A549 (cell line): Measurements from ENCODE around the gene JARID2.

Experiments used
- EP300 ChIP-seq, 2 experiments: fragments of >200 bp; sonication (Bioruptor Twin); formaldehyde crosslinking; IDR thresholded peaks; 2 replicates in 1 of 2; 3 replicates in 1 of 2; pipeline ENCODE4 v1.6.1; 2016 to 2017
- GATA3 ChIP-seq: IDR thresholded peaks from 2 replicates; pipeline ENCODE4 v1.6.1; 2012; ENCODE audit warnings: borderline replicate concordance
- MAFK ChIP-seq: fragments of 450-650 bp; IDR thresholded peaks from 2 replicates; pipeline ENCODE4 v1.6.1; 2014; ENCODE audit not compliant: partially characterized antibody
- MYC ChIP-seq: IDR thresholded peaks from 2 replicates; pipeline ENCODE4 v1.6.1; 2012; ENCODE audit warnings: mild to moderate bottlenecking, inconsistent platforms, low read length, improper control_type of control experiment, borderline replicate concordance
- NFE2L2 ChIP-seq: fragments of 150-350 bp; conservative IDR thresholded peaks from 2 replicates; pipeline ENCODE4 v1.6.1; 2014; ENCODE audit warnings: low read length
- POLR2A ChIP-seq: IDR thresholded peaks from 2 replicates; pipeline ENCODE4 v1.6.1; 2012; ENCODE audit warnings: mild to moderate bottlenecking, low read length
- RAD21 ChIP-seq, 2 experiments: fragments of >200 bp in 1 of 2; sonication (Bioruptor Twin) in 1 of 2; formaldehyde crosslinking in 1 of 2; IDR thresholded peaks in 1 of 2; conservative IDR thresholded peaks in 1 of 2; 2 replicates in 1 of 2; 3 replicates in 1 of 2; pipeline ENCODE4 v1.6.1; 2012 to 2018; ENCODE audit warnings: inconsistent platforms in 1 of 2
- RFX5 ChIP-seq: fragments of 450-650 bp; IDR thresholded peaks from 2 replicates; pipeline ENCODE4 v1.7.1; 2014; ENCODE audit warnings: antibody characterized with exemption, mild to moderate bottlenecking, moderate library complexity
- SMC3 ChIP-seq: fragments of >200 bp; sonication (Bioruptor Twin); formaldehyde crosslinking; IDR thresholded peaks from 3 replicates; pipeline ENCODE4 v1.6.1; 2018; ENCODE audit warnings: inconsistent platforms
- TFCP2L1 ChIP-seq: fragments of 250-450 bp; sonication (Bioruptor Pico); IDR thresholded peaks from 2 replicates; pipeline ENCODE4 v1.5.0; 2021; ENCODE audit warnings: mild to moderate bottlenecking
- TF ChIP-seq, protein P1 (sequence below): fragments of 450-650 bp; IDR thresholded peaks from 2 replicates; pipeline ENCODE4 v1.6.1; 2014; ENCODE audit warnings: antibody characterized with exemption
- TF ChIP-seq, protein P2 (sequence below): fragments of >200 bp; sonication (Bioruptor Twin); formaldehyde crosslinking; IDR thresholded peaks from 3 replicates; pipeline ENCODE4 v1.5.1; 2016
- TF ChIP-seq, protein P3 (sequence below): IDR thresholded peaks from 2 replicates; pipeline ENCODE4 v1.6.1; 2012

DNA sequence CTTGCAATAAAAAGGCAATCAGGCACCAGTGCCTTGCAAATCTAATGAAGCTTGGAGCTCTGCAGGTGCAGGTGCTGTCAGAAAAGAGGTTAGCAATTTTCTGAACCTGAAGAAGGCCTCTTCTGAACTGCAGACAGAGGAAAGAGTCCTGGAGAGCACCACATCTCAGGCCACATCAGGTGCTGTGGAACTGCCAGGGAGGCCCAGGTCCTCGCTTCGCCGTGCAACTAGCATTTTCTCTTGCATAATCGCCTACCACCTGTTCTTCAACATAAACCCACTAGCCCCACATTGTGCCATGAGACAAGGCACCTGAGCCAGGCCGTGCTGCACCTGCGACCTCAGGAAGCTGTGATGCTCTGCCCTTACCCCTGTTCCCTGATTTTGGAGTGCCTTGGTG lies 229.4 kb downstream of the JARID2 start:
- no peak for TF ChIP-seq RAD21 (conservative IDR thresholded peaks at IDR 0.05 in 1 of 2, IDR thresholded peaks at IDR 0.05 in 1 of 2)
- TF ChIP-seq, protein P1, sequence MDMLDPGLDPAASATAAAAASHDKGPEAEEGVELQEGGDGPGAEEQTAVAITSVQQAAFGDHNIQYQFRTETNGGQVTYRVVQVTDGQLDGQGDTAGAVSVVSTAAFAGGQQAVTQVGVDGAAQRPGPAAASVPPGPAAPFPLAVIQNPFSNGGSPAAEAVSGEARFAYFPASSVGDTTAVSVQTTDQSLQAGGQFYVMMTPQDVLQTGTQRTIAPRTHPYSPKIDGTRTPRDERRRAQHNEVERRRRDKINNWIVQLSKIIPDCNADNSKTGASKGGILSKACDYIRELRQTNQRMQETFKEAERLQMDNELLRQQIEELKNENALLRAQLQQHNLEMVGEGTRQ, result no peak
- no peak for TF ChIP-seq NFE2L2
- TF ChIP-seq RFX5, result no peak
- TF ChIP-seq EP300 (IDR thresholded peaks at IDR 0.05), result no peak
- TF ChIP-seq, protein P2, sequence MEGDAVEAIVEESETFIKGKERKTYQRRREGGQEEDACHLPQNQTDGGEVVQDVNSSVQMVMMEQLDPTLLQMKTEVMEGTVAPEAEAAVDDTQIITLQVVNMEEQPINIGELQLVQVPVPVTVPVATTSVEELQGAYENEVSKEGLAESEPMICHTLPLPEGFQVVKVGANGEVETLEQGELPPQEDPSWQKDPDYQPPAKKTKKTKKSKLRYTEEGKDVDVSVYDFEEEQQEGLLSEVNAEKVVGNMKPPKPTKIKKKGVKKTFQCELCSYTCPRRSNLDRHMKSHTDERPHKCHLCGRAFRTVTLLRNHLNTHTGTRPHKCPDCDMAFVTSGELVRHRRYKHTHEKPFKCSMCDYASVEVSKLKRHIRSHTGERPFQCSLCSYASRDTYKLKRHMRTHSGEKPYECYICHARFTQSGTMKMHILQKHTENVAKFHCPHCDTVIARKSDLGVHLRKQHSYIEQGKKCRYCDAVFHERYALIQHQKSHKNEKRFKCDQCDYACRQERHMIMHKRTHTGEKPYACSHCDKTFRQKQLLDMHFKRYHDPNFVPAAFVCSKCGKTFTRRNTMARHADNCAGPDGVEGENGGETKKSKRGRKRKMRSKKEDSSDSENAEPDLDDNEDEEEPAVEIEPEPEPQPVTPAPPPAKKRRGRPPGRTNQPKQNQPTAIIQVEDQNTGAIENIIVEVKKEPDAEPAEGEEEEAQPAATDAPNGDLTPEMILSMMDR, result no peak
- TF ChIP-seq SMC3, result no peak
- no peak for TF ChIP-seq TFCP2L1
- TF ChIP-seq POLR2A, result no peak
- TF ChIP-seq MAFK, result no peak
- no peak for TF ChIP-seq GATA3
- TF ChIP-seq, protein P3, sequence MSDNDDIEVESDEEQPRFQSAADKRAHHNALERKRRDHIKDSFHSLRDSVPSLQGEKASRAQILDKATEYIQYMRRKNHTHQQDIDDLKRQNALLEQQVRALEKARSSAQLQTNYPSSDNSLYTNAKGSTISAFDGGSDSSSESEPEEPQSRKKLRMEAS, result no peak
- TF ChIP-seq MYC, result no peak
